ENCODE results near the gene HAND2.

Gene HAND2

GRCh38 chr4:173520921-173521466 is 9.0 kb downstream of the HAND2 start:
- no peak for DNase-seq (ENCODE audit: low read depth)

DNA sequence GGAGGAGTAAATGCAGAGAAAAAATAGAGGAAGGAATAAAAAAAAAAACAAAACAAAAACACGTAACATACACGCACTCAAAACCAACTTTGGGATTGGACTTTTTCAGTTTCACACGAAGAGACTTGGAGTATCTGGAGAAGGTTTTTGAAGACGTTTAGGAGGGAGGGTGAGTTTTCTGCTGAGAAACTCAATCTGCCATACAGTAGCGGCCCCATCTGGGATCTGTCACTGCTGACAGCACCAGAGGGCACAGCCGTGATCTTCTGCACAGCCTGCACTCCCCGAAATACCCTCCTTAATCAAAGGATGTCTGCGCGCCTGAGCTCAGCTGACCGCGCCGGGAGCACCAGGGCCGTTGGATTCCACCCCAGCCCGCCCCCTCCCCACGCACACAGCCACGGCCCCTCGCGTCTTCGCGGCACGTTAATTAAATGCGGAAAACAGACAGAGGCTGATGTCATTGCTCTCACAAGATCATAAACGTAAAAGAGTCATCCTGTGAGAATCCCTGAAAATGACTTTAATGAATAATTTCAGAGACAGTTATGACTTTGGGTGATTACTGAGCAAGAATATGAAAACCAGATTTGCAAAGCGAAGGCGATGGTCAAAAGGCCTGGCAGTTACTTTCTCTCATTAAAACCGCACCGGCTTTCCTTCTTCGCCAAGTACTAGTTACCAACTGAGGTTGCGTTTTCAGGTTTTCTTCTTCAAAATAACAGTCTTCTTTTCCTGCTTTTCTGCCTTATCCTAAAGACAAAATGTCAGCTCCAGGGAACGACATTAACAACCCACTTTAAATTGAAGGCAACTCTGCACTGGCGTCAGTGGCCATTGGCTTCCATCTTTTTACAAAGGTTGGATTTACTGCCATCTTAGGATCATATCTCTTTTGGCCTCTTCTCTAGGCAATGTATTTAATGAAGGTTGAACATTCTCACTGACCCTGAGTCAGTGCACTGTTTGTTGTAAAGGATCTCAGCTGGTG is 10.6 kb downstream of the HAND2 start:
- DNase-seq (ENCODE audit: low read depth): no peak

DNA sequence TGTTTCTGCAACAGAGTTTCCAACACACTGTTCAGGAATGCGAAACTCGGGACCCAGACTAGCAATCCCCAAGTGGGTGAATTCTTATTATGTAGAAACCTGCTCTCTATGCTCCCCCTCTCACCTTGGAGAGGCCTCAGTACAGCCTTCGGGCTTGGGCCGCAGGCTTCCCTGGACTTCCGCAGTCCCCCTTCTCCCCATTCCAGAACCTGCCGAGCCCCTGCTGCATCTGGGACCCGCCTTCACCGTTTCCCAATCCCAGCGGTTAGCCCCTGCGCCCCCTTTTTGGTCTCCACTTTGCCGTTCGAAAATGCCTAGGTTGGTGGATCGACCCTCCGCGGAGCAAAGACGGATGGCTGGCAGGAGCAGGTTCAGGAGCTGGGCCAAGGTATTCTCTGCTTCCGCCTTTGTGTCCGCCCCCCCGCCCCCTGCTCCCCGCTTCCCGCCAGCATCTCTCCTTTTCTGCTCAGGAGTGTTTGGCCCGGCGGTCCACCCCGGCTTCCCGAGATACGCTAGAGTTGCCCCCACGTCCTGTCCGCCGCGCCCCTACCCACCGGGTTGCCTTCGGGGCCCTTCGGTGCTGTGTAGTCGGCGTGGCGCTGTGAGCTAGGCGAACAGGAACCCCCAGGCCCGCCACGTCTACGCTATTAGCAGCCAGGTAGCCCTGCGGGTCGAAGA is 11.5 kb downstream of the HAND2 start:
- DNase-seq (ENCODE audit: low read depth): no peak

DNA sequence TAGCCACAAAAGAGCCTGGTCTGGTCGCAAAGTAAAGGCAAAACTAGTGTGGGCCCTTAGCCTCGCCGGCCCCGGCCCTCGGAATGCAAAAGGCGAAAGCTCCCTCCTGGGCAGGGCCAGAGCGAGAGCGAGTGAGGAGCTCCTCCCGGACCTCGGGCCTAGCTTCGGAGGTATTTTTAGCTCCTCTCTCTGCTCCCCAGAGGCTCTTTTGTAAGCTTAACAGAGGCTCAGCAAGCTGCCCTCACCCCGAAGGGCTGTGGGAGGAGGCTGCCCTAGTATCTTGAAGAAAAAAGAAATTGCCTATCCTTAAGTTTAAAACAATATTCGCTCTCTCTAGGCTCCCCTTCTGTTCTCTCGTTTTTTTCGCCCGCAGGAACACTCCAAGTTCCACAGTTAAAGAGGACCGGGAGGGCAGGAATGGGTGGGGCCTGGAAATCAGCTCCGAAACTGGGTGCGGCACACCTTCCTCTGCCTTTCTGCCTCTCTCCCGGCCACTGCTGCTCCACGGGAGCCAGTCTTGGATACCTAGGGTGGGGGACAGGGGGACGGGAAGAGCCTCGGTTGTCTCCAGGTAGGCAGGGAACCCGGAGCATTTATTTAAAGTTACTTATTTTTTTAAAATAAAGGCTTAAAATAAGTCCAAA is 12.1 kb downstream of the HAND2 start:
- no peak for DNase-seq (ENCODE audit: low read depth)

- DNase-seq (ENCODE audit: low read depth): no peak
These were observed 13.2 kb downstream of the HAND2 start for GRCh38 chr4:173516621-173517524.

DNA sequence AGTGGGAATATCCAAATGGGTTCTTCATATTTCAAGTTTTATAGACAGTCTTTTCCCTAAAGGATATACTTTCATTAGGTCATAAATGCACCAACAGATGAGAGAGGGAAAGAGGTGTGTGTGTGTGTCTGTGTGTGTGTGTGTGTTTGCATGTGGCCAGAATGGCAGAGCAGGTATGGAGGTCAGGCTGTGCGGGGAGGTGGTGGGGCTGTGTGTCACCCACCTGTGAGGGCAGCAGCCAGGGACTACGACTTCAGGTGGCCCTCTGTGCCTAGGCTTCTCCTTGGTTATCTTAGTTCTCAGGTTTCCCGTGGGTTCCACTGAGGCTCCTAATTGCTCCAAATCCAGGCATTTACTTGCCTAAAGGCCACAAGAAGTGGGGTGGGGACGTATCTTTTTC is 14.6 kb downstream of the HAND2 start:
- DNase-seq (ENCODE audit: low read depth): no peak

DNA sequence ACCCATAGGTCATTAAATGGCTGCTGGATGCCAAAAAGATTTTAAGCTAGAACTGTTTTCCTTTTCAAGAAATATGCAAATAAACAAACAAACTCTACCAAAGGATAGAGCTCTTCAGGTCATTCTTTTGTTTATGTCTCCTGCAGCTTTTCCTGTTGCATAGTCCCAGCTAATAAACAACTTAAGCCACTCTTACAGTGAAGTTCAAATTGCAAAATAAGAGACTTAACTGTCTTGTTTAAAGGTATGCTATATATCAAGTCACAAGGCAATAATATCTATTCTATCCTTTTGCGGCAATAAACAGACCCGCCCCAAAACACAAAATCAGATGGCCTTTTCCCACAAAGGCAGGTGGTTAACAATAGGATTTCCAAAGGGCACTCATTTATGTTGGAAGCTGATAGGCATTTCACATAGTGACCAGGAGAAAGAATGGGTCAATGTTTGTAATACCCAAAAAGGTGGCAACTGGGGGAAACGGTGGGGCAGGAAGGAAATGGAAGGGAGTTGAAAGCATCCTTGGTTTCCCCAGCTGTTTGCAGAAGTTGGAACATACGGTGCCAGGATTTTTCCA is 15.3 kb downstream of the HAND2 start:
- DNase-seq (ENCODE audit: low read depth): no peak

DNA sequence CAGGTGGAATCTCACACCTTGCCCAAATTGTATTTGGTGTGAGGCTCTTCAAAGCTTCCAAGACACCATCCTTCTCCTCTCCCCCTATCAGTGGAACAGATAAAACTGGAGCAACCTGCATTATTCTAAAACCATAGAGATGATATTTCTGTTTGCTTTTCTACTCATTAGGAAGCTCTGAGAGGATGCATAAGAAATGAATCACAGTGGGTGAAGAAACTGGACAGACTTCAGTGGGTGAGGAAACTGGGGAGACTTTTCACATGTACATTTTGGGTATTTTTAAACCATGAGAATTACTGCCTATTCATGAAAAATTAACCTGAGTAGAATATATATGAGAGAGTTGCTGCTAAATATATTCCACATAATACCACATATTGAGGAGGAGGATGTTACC is 16.4 kb downstream of the HAND2 start:
- DNase-seq (ENCODE audit: low read depth): no peak

DNA sequence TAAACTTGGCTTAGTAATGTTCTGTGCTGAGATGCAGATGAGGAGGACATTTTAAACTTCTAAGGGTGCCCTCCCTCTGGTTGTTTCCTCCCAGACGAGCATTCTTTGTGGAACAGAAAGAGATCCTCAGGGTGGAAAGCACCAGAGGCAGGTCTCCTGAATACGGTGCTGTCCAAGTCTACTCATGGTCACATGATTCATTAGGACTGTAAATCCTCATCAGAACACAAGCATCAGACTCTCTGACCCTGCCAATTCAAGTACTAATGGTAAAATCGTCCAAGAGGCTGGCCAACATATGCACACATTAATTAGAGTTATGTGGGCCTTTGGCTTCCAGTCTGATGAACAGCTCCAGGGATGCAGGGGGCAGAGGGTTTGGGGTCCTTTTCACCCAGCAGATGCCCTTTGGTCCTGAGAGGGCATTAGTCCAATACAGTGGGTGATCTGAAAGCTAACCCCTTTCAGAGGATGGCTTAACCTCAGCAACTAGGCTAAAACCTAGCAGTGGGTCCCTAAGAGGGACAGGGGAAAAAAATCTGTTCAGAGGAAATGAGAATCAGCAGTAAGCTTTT is 18.2 kb downstream of the HAND2 start:
- no peak for DNase-seq (ENCODE audit: low read depth)

DNA sequence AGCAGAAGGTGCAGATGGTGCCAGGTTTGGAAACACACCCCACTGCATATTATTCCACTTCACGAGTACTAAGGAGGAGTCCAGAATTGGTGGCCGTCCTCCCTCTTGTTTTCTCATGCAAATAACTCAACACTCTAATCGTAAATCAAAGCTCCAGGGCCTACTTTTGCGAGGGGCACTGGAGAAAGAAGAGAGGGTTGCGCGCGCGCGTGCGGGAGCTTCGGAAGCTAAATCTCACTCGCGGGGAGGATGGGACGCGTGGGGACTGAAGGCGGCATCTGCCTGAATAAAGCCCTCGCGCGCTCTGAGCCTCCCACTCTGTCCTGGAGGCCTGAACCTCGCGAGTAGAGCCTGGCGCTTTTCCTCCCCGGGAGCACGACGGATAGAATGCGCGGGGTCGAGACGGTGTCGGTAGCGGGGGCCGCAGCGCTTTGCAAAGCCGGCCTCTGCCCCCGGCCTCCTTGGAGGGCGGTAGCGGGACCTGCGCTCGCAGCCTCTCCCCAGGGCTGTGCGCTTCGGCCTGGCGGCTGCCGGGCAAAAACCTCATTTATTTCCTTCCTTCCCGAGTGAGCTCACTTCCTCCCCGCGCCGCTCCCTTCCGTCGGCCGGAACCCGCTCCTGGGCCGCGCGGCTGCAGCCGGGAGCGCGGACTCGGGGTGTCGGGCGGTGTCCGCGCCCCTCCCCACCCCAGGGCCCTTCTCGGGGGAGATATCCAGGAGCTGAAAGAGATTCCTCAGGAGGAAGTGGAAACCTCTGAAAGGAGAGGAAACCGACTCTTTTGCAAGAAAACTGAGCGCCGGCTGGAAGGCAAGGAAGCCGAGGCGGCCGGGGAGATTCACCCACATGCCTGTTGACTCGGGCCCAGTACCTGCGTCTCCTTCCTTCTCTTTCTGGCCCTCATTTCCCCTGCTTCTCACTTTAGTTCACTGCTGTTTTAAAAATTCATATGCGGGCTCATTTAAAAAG is 20.7 kb downstream of the HAND2 start:
- no peak for DNase-seq (ENCODE audit: low read depth)

DNA sequence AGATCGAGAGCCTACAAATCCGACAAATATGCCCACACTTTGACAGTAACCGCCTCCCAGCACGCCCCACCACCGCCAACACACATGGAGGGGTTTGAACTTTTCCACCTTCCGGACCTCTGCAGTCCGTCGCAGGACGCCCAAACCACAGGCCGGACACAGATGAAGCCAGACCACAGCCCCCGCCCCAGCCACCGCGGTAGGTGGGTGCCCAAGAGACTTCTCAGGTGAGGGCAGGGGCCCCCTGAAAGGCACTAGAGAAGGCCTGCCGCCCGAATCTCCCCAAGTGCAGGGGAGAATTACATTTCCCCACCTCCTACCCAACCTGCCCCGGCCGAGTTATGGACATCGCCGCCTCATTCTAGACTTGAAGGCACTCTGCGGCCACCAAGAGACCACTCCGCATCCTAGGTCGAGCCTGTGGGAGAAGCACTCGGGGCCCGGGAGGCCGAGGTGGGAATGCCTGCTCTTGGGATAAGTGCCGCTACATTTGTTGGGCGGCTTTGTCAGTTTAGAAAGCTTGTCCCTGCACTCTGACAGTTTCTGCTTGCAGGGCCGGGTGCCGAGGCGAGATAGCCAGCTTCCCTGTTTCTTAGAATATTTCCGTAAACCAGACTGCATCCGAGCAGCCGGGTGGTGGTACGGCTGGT is 21.5 kb downstream of the HAND2 start:
- DNase-seq (ENCODE audit: low read depth): no peak

- DNase-seq (ENCODE audit: low read depth): no peak
These were observed 22.3 kb downstream of the HAND2 start for GRCh38 chr4:173507471-173508385.

GRCh38 chr4:173506597-173507211 is 23.3 kb downstream of the HAND2 start:
- no peak for DNase-seq (ENCODE audit: low read depth)

GRCh38 chr4:173505924-173506518 is 24.0 kb downstream of the HAND2 start:
- DNase-seq (ENCODE audit: low read depth): no peak

- no peak for DNase-seq (ENCODE audit: low read depth)
These were observed 25.9 kb downstream of the HAND2 start for GRCh38 chr4:173504181-173504503.

- no peak for DNase-seq (ENCODE audit: low read depth)
These were observed 26.5 kb downstream of the HAND2 start for GRCh38 chr4:173503330-173504180.
